ENCODE results near the gene CYP19A1.

GRCh38 chr15:51201581-51201980 lies 136.8 kb downstream of the CYP19A1 start:
- TF ChIP-seq ZBTB7A (IDR thresholded peaks at IDR 0.05; ENCODE audit: low read depth) (no peak), REST (IDR thresholded peaks at IDR 0.05; ENCODE audit: low read depth) (no peak), EP300 (IDR thresholded peaks at IDR 0.05; ENCODE audit: borderline replicate concordance) (no peak), RAD21 (IDR thresholded peaks at IDR 0.05; ENCODE audit: low read depth) (no peak), TCF12 (IDR thresholded peaks at IDR 0.05; ENCODE audit: low read depth) (no peak), TAF1 (IDR thresholded peaks at IDR 0.05; ENCODE audit: low read depth) (no peak), EGR1 (IDR thresholded peaks at IDR 0.05) (no peak), CEBPB (IDR thresholded peaks at IDR 0.05) (no peak), CREB1 (IDR thresholded peaks at IDR 0.05; ENCODE audit: low read depth) (no peak), FOXM1 (IDR thresholded peaks at IDR 0.05; ENCODE audit: borderline replicate concordance, low read depth) (no peak), TEAD4 (IDR thresholded peaks at IDR 0.05) (no peak), USF1 (IDR thresholded peaks at IDR 0.05) (no peak), MAX (IDR thresholded peaks at IDR 0.05) (no peak)
